K562 (cell line): ENCODE results near the gene MAST1. TPM values are rescaled to one million over a fixed set of nuclear protein-coding genes. Genes with fewer than 3 reads are reported as not detected.

Experiments
- CCNT2 ChIP-seq: IDR thresholded peaks from 2 replicates; pipeline ENCODE4 v1.6.1; 2011; ENCODE audit warnings: borderline replicate concordance, low read depth, mild to moderate bottlenecking, moderate library complexity, mixed read lengths, low read length; ENCODE audit not compliant: insufficient read length; ENCODE audit errors: extremely low read depth
- CREM ChIP-seq: IDR thresholded peaks from 2 replicates; pipeline ENCODE4 v1.6.1; 2014; ENCODE audit warnings: antibody characterized with exemption, low read depth
- HNRNPLL ChIP-seq: fragments of 200-400 bp; formaldehyde crosslinking; IDR thresholded peaks from 2 replicates; pipeline ENCODE4 v1.6.1; 2017; ENCODE audit warnings: low read length, low read depth, mild to moderate bottlenecking; ENCODE audit not compliant: poor library complexity, severe bottlenecking
- JUN ChIP-seq, 2 experiments: sonication (generic) in 1 of 2; formaldehyde crosslinking in 1 of 2; IDR thresholded peaks; 2 replicates each; pipeline versions ENCODE4 v1.6.1 to v1.8.0; 2012 to 2022; ENCODE audit warnings: borderline replicate concordance in 2 of 2, mild to moderate bottlenecking in 2 of 2, improper control_type of control experiment in 1 of 2, low read depth in 1 of 2, low read length in 1 of 2, missing genetic modification reagents in 1 of 2
- MAZ ChIP-seq, 2 experiments: fragments of 450-650 bp in 1 of 2; sonication (generic) in 1 of 2; formaldehyde crosslinking; IDR thresholded peaks in 1 of 2; conservative IDR thresholded peaks in 1 of 2; 2 replicates each; pipeline versions ENCODE4 v1.4.0 to v1.5.0; 2020; ENCODE audit warnings: mild to moderate bottlenecking in 1 of 2, missing genetic modification reagents in 1 of 2
- MED1 ChIP-seq: sonication (generic); formaldehyde crosslinking; IDR thresholded peaks from 2 replicates; pipeline ENCODE4 v1.8.1; 2023; ENCODE audit warnings: missing genetic modification reagents, borderline replicate concordance
- MTA3 ChIP-seq: fragments of 450-650 bp; formaldehyde crosslinking; IDR thresholded peaks from 2 replicates; pipeline ENCODE4 v1.6.1; 2017; ENCODE audit warnings: mild to moderate bottlenecking, borderline replicate concordance
- SUPT5H ChIP-seq: fragments of 450-650 bp; IDR thresholded peaks from 2 replicates; pipeline ENCODE4 v1.6.1; 2016
- ZBTB1 ChIP-seq: sonication (generic); formaldehyde crosslinking; IDR thresholded peaks from 2 replicates; pipeline ENCODE4 v1.8.1; 2023; ENCODE audit warnings: missing genetic modification reagents, low read depth, mild to moderate bottlenecking, borderline replicate concordance
- polyA plus RNA-seq, 8 experiments: library from polyadenylated mRNA; depleted of rRNA in 4 of 8; stranded (reverse) in 5 of 8; unstranded in 3 of 8; fragments of >200 nt; fragmentation: Nextera tagmentation in 2 of 8; fragmentation: Illumina TruSeq in 1 of 8; extraction: Ambion mirVana in 2 of 8; extraction: Trizol in 1 of 8; gene quantifications; 2 replicates each; pipeline versions ENCODE4 v1.2.1 to v1.2.3, GENCODE V29; 2011 to 2014; ENCODE audit warnings: inconsistent platforms in 1 of 8, missing spikeins in 1 of 8
- total RNA-seq, 7 experiments: library from RNA; depleted of rRNA in 6 of 7; stranded (reverse); fragments of >200 nt in 6 of 7; fragmentation: Illumina TruSeq in 2 of 7; extraction: Trizol in 2 of 7; gene quantifications; 2 replicates each; pipeline versions ENCODE4 v1.2.1 to v1.2.3, GENCODE V29; 2011 to 2021; ENCODE audit warnings: low replicate concordance in 1 of 7
- TF ChIP-seq, protein P1 (sequence below): fragments of 250-450 bp; sonication (Bioruptor Pico); IDR thresholded peaks from 2 replicates; pipeline ENCODE4 v1.4.0; 2020; ENCODE audit warnings: mild to moderate bottlenecking
- TF ChIP-seq, protein P2 (sequence below), 2 experiments: IDR thresholded peaks; 2 replicates each; pipeline ENCODE4 v1.6.1; 2011; ENCODE audit warnings: borderline replicate concordance in 1 of 2, control low read depth in 1 of 2, low read depth in 1 of 2, low read length in 1 of 2, mild to moderate bottlenecking in 1 of 2, mixed read lengths in 1 of 2, moderate library complexity in 1 of 2; ENCODE audit not compliant: insufficient read depth in 1 of 2, insufficient read length in 1 of 2, poor library complexity in 1 of 2, severe bottlenecking in 1 of 2; ENCODE audit errors: extremely low read depth in 1 of 2
- TF ChIP-seq, protein P3 (sequence below): sonication (generic); formaldehyde crosslinking; IDR thresholded peaks from 2 replicates; pipeline ENCODE4 v1.8.0; 2022; ENCODE audit warnings: mild to moderate bottlenecking, missing genetic modification reagents
- TF ChIP-seq, protein P4 (sequence below): fragments of 450-650 bp; IDR thresholded peaks from 2 replicates; pipeline ENCODE4 v1.6.1; 2014; ENCODE audit warnings: low read depth, mild to moderate bottlenecking, moderate library complexity, borderline replicate concordance

Gene MAST1
- total and polyA plus RNA-seq, 9 of the 15 experiments (the other 6 are each of a cell fraction or from before 2014, with no cell fraction given): 0.48 to 10.3 (median 3.9) TPM

DNA sequence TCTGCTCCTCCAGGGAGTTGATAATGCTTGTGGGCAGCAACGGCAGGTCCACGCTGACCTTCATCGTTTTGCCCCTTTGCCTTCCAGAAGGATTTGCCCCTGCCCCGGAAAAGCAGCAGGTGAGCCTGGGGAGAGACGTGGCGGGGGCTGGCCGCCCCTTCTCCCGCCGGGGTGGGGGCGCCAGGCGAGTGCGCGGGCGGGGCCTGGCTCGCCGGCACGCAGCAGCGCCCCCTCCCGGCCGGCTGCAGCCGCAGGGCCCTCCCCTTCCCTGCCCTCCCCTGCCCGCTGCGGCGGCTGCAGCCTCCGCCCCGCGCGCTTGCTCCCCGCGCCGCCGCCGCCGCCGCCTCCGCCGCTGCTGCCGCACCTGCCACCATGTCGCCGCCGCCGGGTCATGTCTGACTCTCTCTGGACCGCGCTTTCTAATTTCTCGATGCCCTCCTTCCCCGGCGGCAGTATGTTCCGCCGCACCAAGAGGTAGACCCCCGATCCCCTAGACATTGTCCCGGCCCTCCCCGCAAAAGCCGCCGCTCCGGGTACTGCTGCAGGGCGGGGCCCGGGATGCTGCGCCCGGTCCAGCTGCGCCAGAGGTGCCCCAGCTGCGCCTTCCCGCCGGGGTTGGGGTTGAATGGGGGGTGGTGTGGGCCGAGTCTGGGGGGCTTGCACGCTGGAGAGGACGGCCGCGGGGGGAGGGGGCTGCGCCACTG, at the start of gene MAST1 (continued):
- TF ChIP-seq JUN (IDR thresholded peaks at IDR 0.05; ENCODE audit: borderline replicate concordance, low read depth, low read length) (no peak), JUN (CRISPR knock-in tag; IDR thresholded peaks at IDR 0.05; ENCODE audit: borderline replicate concordance) (no peak), MED1 (CRISPR knock-in tag) (no peak), CCNT2 (peak; percentile 48), ZBTB1 (peak; percentile 88), CREM (peak; percentile 36; the same call in 1 of the 2 replicates), MAZ (CRISPR knock-in tag; conservative IDR thresholded peaks at IDR 0.05 in 1 of 2, IDR thresholded peaks at IDR 0.05 in 1 of 2) (peak; percentile 94 to 97), SUPT5H (no peak), MTA3 (0 out of 2 replicates have a peak, but pooled peaks have one; percentile 47), HNRNPLL (peak; percentile 29)
- TF ChIP-seq, protein P1, sequence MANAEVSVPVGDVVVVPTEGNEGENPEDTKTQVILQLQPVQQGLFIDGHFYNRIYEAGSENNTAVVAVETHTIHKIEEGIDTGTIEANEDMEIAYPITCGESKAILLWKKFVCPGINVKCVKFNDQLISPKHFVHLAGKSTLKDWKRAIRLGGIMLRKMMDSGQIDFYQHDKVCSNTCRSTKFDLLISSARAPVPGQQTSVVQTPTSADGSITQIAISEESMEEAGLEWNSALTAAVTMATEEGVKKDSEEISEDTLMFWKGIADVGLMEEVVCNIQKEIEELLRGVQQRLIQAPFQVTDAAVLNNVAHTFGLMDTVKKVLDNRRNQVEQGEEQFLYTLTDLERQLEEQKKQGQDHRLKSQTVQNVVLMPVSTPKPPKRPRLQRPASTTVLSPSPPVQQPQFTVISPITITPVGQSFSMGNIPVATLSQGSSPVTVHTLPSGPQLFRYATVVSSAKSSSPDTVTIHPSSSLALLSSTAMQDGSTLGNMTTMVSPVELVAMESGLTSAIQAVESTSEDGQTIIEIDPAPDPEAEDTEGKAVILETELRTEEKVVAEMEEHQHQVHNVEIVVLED (CRISPR knock-in tag): 0 out of 2 replicates have a peak, but pooled peaks have one; percentile 23
- TF ChIP-seq, protein P2, sequence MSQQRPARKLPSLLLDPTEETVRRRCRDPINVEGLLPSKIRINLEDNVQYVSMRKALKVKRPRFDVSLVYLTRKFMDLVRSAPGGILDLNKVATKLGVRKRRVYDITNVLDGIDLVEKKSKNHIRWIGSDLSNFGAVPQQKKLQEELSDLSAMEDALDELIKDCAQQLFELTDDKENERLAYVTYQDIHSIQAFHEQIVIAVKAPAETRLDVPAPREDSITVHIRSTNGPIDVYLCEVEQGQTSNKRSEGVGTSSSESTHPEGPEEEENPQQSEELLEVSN (IDR thresholded peaks at IDR 0.05; ENCODE audit: borderline replicate concordance in 1 of 2, extremely low read depth in 1 of 2, insufficient read depth in 1 of 2, insufficient read length in 1 of 2, low read depth in 1 of 2, low read length in 1 of 2, poor library complexity in 1 of 2, severe bottlenecking in 1 of 2): peak in 1 of 2 experiments; percentile 47
- TF ChIP-seq, protein P3, sequence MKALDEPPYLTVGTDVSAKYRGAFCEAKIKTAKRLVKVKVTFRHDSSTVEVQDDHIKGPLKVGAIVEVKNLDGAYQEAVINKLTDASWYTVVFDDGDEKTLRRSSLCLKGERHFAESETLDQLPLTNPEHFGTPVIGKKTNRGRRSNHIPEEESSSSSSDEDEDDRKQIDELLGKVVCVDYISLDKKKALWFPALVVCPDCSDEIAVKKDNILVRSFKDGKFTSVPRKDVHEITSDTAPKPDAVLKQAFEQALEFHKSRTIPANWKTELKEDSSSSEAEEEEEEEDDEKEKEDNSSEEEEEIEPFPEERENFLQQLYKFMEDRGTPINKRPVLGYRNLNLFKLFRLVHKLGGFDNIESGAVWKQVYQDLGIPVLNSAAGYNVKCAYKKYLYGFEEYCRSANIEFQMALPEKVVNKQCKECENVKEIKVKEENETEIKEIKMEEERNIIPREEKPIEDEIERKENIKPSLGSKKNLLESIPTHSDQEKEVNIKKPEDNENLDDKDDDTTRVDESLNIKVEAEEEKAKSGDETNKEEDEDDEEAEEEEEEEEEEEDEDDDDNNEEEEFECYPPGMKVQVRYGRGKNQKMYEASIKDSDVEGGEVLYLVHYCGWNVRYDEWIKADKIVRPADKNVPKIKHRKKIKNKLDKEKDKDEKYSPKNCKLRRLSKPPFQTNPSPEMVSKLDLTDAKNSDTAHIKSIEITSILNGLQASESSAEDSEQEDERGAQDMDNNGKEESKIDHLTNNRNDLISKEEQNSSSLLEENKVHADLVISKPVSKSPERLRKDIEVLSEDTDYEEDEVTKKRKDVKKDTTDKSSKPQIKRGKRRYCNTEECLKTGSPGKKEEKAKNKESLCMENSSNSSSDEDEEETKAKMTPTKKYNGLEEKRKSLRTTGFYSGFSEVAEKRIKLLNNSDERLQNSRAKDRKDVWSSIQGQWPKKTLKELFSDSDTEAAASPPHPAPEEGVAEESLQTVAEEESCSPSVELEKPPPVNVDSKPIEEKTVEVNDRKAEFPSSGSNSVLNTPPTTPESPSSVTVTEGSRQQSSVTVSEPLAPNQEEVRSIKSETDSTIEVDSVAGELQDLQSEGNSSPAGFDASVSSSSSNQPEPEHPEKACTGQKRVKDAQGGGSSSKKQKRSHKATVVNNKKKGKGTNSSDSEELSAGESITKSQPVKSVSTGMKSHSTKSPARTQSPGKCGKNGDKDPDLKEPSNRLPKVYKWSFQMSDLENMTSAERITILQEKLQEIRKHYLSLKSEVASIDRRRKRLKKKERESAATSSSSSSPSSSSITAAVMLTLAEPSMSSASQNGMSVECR (CRISPR knock-in tag): 0 out of 2 replicates have a peak, but pooled peaks have one; percentile 51
- TF ChIP-seq, protein P4, sequence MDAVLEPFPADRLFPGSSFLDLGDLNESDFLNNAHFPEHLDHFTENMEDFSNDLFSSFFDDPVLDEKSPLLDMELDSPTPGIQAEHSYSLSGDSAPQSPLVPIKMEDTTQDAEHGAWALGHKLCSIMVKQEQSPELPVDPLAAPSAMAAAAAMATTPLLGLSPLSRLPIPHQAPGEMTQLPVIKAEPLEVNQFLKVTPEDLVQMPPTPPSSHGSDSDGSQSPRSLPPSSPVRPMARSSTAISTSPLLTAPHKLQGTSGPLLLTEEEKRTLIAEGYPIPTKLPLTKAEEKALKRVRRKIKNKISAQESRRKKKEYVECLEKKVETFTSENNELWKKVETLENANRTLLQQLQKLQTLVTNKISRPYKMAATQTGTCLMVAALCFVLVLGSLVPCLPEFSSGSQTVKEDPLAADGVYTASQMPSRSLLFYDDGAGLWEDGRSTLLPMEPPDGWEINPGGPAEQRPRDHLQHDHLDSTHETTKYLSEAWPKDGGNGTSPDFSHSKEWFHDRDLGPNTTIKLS: peak; percentile 18; the same call in 1 of the 2 replicates
